Measurements from ENCODE around the gene ALKBH4.
"Not testable (repeated sequence)": the region's sequence is repeated elsewhere in the genome, so short reads cannot be mapped to it uniquely, and the experiment has no call there.

ALKBH4 gene

GRCh38 chr7:102464577-102465280 is at the start of gene ALKBH4, which contains the start of gene LRWD1:
Gene ALKBH4 (minus strand): TSS chr7:102464863. CDS start chr7:102464836, 27 bp downstream.
Gene LRWD1 (plus strand): TSS chr7:102464984. CDS start chr7:102465081, 97 bp downstream.
- H3K27ac ChIP-seq = peak within 1 kb of the TSS; percentile 86
- peak; percentile 36; the same call in 1 of the 2 replicates for TF ChIP-seq ZFX (IDR thresholded peaks at IDR 0.05)
- TF ChIP-seq, protein P1, sequence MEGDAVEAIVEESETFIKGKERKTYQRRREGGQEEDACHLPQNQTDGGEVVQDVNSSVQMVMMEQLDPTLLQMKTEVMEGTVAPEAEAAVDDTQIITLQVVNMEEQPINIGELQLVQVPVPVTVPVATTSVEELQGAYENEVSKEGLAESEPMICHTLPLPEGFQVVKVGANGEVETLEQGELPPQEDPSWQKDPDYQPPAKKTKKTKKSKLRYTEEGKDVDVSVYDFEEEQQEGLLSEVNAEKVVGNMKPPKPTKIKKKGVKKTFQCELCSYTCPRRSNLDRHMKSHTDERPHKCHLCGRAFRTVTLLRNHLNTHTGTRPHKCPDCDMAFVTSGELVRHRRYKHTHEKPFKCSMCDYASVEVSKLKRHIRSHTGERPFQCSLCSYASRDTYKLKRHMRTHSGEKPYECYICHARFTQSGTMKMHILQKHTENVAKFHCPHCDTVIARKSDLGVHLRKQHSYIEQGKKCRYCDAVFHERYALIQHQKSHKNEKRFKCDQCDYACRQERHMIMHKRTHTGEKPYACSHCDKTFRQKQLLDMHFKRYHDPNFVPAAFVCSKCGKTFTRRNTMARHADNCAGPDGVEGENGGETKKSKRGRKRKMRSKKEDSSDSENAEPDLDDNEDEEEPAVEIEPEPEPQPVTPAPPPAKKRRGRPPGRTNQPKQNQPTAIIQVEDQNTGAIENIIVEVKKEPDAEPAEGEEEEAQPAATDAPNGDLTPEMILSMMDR (conservative IDR thresholded peaks at IDR 0.05) = no peak

GRCh38 chr7:102512642-102513221 is 48.1 kb upstream of the ALKBH4 start:
- H3K27ac ChIP-seq = not testable (repeated sequence)

GRCh38 chr7:102511860-102512522 is 47.3 kb upstream of the ALKBH4 start:
- not testable (repeated sequence) for H3K27ac ChIP-seq

- H3K27ac ChIP-seq = not testable (repeated sequence)
Measured at GRCh38 chr7:102510575-102510974, 45.9 kb upstream of the ALKBH4 start.

DNA sequence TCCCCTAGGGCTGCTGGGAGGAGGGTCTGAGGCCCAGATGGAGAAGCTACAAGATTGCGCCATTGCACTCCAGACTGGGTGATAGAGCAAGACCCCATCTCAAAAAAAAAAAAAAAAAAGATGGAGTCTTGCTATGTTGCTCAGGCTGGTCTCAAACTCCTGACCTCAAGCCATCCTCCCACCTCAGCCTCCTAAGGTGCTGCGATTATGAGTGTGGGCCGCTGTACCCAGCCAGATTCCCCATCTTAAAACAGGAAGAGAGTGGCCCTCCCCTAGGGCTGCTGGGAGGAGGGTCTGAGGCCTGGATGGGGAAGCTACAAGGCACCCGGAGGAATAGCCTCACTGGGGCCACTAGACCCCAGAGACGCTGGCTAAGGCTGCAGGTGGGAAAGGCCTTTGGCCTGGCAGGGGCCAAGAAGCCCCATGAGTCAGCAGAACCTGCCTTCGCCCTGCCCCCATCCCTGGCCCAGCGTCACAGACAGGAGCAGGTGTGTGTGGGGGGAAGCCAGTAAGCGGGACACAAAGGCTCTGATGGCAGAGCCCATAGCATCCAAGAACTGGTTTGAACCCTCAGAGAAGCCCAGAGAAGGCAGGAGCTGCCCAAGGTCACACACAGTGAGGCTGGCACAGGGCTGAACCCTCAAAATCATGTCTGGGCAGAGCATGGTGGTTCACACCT is 42.9 kb upstream of the ALKBH4 start:
- H3K27ac ChIP-seq = not testable (repeated sequence)

- H3K27ac ChIP-seq = not testable (repeated sequence)
Measured at GRCh38 chr7:102505298-102506185, 40.9 kb upstream of the ALKBH4 start.

DNA sequence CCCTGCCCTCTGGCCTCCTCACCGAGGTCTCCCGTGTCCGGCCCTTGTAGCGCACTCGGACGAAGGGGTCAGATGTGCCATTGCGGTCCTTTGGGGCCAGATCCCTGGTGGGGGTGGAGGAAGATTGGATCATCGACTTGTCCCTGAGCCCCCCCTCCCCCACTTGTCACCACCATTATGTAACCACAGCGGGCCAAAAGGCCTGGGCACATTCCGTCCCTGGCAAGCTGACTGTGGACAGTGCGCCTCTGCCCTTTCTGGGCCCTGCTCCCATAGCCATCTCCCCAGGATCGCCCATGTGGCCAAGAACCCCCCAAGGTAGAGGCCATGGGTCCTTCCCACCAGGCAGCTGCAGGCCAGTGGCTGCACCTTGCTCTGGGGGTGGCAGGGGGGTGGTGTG is 38.5 kb upstream of the ALKBH4 start:
- H3K27ac ChIP-seq = not testable (repeated sequence)

GRCh38 chr7:102498321-102498720 is 33.7 kb upstream of the ALKBH4 start:
- not testable (repeated sequence) for H3K27ac ChIP-seq

- not testable (repeated sequence) for H3K27ac ChIP-seq
Measured at GRCh38 chr7:102497308-102497707, 32.6 kb upstream of the ALKBH4 start.

DNA sequence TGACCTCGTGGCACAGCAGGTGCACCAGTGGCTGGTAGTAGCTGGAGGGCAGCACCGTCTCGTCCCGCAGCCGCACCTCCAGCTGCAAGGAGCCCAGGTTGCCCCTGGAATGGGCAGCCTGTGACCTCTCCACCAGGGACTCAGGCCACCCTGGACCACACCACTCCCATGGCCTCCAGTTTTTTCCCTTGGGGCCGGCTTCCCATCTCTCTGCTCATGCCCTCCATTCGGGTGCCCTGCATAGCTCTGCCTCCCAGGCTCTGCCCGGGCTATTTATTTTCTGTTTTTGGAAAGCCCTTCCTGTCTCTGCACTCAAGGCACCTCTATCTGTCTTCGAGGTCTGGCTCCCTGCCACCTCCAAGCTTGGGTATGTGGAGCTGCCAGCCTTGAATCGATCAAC is 32.2 kb upstream of the ALKBH4 start:
- H3K27ac ChIP-seq = not testable (repeated sequence)

GRCh38 chr7:102494473-102495149 is 29.9 kb upstream of the ALKBH4 start:
- H3K27ac ChIP-seq = not testable (repeated sequence)

- H3K27ac ChIP-seq = not testable (repeated sequence)
Measured at GRCh38 chr7:102494026-102494425, 29.4 kb upstream of the ALKBH4 start.

GRCh38 chr7:102493220-102493935 is 28.7 kb upstream of the ALKBH4 start:
- not testable (repeated sequence) for H3K27ac ChIP-seq

GRCh38 chr7:102490529-102491075 is 25.9 kb upstream of the ALKBH4 start:
- H3K27ac ChIP-seq = not testable (repeated sequence)

GRCh38 chr7:102484317-102484716 is 19.7 kb upstream of the ALKBH4 start:
- not testable (repeated sequence) for H3K27ac ChIP-seq

DNA sequence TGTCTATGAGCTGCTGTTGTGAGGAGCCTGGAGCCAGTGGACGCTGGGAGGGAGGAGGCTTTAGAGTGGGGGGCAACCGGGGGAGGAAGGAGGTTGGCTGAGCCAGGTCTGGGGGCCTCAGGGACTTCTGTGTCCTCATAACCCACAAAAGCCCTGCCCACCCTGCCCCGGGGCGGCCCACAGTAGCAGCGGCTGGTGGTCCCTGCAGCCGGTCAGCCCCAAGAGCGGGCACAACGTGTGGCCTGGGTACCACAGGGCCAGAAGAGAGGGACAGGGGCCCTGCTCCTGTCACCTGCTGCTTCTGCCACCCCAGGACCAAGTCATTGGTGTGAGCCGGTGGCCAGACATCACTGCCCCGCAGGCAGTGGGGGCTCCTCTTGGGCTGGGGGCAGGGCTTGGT is 17.3 kb upstream of the ALKBH4 start:
- not testable (repeated sequence) for H3K27ac ChIP-seq
